HG03159 (cell line): ENCODE results near the gene KIF18B.
"Not testable (repeated sequence)": the region's sequence is repeated elsewhere in the genome, so short reads cannot be mapped to it uniquely, and the experiment has no call there.

Source experiments
- ATAC-seq: cut with Tn5 transposase; IDR thresholded peaks from one replicate; pipeline ENCODE4 v1.9.1; 2021; ENCODE audit warnings: mild to moderate bottlenecking, moderate library complexity; ENCODE audit not compliant: unreplicated experiment

The KIF18B gene

GRCh38 chr17:44970136-44970741, 22.7 kb upstream of the KIF18B start:
- no peak for ATAC-seq

DNA sequence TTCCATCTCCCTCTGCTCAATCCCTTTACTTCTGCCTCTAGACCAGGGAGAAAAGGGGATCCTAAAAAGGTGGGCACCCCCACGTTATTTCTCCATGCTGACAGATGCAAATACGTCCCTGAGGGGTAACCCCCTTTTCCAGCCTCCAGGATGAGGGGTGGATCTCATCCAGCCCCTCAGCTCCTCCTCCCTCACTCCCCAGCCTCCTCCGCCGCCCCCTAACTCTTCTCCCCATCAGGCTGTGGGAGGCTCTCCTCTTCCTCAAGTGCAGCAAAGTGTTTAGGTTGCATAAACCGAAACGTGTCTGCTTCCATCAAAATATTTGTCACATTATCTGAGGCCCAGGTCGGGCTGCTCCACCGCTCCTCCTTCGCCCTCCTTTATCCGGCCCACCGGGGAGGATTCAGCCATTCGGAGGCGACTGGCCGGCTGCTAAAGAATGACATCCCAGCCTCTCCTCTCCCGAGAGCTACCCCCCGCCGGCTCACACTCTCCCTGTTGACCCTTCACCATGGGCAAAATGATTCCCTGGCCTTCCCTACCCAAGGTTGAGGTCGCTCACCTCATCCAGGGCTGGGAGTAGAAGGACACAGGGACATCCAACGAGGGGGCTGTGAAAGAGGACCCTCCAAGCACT, 21.7 kb upstream of the KIF18B start:
- no peak for ATAC-seq

GRCh38 chr17:44968225-44969143, 20.9 kb upstream of the KIF18B start, which contains the start of gene C1QL1:
C1QL1 (minus strand) TSS chr17:44968303; CDS start chr17:44968048, 255 bp downstream.
- ATAC-seq, result peak; percentile 93

GRCh38 chr17:44967907-44968224, 20.3 kb upstream of the KIF18B start:
- no peak for ATAC-seq

DNA sequence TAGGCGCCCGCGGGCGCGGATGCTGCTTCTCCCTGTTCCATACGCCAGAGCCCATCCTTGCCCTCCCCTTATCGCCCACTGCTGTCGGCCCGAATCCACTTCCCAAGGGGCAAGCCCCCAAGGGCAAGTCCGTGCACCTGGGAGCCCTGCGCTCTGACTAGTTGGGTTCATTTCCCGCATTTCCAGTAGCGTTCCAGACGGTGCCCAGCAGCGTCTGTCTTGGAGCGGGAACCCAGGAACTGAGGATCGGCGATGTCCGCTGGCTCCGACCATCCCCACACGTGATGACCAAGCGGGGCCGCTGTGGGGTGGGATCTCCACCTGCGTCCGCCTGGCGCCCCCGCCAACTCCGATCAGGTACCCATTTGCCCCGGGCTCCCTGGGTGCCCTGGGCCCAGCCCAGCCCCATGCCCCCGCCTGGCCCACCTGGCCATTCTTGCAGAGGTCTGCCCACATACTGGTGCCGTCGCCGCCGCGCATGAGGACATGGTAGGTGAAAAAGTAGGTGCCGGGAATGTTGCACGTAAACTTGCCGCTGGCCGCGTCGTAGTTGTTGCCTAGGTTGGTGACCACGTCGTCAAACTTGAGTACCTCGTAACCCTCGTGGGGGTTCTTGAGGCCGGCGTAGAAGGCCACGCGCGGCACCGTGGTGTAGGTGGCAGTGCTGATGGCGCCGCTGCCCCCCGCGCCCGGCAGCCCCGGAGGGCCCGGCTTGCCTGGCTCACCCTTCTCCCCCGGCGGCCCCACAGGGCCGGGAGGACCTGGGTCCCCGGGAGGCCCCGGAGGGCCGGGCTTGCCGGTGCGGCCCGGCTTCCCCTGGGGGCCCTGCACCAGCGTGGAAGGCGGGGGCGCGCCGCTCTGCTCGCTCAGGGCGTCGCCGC, 19.7 kb upstream of the KIF18B start:
- no peak for ATAC-seq

GRCh38 chr17:44966348-44967025, 18.9 kb upstream of the KIF18B start:
- no peak for ATAC-seq

- ATAC-seq, result no peak
Measured at GRCh38 chr17:44965481-44966234, 18.1 kb upstream of the KIF18B start.

DNA sequence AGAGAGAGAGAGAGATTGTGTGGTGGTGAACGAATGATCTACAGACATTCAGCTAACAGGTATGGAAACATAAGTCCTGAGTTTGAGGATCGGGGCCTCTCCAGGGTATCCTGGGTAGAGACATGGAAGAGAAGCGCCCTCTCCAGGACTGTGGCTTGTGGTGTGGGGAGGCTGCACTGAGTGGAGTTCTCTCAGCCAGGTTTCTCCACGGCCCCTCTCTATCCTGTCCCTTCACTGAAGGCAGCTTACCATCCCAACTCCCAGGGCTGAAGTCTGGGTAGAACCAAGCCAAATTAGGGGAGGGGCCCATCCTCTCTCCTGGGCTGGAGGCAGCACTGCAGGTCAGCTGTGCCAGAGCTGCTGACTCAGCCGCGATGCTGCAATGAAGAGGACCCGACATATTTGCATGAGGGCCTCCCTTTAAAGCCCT, 14.4 kb upstream of the KIF18B start:
- no peak for ATAC-seq

GRCh38 chr17:44960691-44961090, 13.1 kb upstream of the KIF18B start:
- ATAC-seq, result no peak

- no peak for ATAC-seq
Measured at GRCh38 chr17:44959821-44960531, 12.4 kb upstream of the KIF18B start.

DNA sequence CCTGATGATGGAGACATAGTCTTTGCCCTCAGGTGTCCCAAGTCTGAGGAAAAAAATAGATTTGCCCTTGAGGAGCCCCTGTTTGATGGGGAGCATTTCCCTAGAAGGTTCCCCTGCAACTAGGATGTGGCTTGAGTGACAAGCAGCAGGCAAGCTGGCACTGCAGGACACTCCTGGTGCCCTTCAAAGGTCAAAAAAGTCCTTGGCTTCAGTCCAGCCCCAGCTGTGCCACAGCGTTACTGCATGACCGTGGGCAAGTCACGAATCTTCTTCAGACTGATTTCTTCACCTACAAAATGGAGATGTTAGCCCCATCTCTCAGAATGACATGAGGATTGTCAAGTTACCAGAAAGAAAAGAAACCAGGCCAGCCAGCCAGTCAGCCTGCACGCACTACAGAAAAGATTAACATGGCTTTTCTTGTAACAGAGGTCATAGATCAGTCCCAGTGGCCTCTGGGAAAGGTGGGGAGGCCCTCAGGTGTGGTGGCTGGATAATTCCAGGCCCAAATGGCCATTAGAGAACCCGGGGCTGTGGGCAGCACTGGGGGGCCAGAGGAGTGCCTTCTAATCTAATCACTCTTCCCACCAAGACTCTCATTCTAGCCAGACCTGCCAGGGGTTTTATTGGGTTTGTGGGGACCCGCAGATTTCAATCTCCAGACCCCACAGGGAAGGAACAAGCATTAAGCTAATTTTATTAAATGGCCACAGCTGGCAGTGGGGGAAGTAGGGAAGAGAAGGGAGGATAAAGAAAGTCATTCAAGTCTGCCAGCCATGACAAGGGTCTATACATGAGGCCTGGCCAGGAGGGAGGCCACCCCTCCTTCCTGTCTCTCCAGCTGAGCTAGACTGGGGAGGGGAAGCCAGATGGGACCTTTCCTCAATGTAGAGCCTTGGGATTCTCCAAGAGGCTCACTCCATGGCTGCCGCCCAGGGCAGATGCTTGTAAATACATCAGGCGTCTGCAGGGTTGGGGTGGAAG, 9.7 kb upstream of the KIF18B start:
- no peak for ATAC-seq

- ATAC-seq, result no peak
Measured at GRCh38 chr17:44955674-44956425, 8.3 kb upstream of the KIF18B start.

DNA sequence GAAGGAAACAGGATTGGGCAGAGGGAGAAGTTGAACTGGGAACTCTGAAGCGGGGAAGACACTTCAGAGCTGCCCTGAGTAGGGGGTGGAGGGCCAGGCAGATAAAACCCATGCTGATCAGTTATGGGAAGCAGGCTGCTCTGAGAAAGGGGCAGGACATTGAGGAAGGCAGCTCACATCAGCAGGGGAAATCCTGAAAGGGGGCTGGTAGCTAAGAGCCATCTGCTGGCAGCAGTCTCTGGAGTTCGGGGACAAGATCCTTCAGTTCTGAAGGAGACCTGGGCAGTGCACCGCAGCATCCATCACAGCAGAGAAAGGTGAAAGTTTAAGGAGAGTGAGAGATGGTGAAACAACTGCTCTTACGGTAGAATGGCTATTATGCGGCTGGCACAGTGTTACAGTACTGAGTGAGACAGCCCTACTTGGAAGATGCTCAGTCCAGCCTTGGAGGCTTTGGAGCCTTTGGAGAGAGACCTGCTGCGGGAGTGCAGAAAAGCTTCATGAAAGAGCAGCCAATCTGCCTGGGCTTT, 5.4 kb upstream of the KIF18B start:
- no peak for ATAC-seq

GRCh38 chr17:44948315-44948795, 782 bp upstream of the KIF18B start:
- ATAC-seq, result no peak

- ATAC-seq, result not testable (repeated sequence)
Measured at GRCh38 chr17:44945652-44946051, 1.9 kb downstream of the KIF18B start.

GRCh38 chr17:44942456-44942855, 5.1 kb downstream of the KIF18B start:
- ATAC-seq, result no peak
